ENCODE data around the gene CTAGE8.
"Not testable (repeated sequence)": the region's sequence is repeated elsewhere in the genome, so short reads cannot be mapped to it uniquely, and the experiment has no call there.

DNA sequence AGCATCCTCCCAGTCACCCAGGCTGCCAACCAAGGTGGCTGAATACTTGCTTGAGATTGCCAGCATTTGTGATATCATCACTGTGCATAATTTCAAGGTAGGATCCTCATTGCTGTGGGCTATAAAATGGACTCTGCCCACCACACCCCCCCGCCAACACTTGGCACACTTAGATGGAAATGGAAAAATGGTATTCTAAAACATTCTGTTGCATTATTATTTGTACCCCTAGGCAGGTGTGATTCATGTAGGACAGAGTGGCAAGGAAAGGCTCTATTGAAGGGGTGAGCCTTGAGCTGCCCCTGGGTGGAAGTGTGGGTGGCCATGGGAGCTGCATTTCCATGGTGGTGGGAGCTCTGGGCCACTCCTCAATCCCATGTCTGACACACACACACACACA, 50.5 kb downstream of the CTAGE8 start:
- TF ChIP-seq, protein P1, sequence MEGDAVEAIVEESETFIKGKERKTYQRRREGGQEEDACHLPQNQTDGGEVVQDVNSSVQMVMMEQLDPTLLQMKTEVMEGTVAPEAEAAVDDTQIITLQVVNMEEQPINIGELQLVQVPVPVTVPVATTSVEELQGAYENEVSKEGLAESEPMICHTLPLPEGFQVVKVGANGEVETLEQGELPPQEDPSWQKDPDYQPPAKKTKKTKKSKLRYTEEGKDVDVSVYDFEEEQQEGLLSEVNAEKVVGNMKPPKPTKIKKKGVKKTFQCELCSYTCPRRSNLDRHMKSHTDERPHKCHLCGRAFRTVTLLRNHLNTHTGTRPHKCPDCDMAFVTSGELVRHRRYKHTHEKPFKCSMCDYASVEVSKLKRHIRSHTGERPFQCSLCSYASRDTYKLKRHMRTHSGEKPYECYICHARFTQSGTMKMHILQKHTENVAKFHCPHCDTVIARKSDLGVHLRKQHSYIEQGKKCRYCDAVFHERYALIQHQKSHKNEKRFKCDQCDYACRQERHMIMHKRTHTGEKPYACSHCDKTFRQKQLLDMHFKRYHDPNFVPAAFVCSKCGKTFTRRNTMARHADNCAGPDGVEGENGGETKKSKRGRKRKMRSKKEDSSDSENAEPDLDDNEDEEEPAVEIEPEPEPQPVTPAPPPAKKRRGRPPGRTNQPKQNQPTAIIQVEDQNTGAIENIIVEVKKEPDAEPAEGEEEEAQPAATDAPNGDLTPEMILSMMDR (conservative IDR thresholded peaks at IDR 0.05), result not testable (repeated sequence)
- not testable (repeated sequence) for TF ChIP-seq EZH2 (IDR thresholded peaks at IDR 0.05; ENCODE audit: low read depth)

Measured in PC-9 (cell line).